Measurements from ENCODE around the gene ZCCHC18. TPM values are rescaled to one million over a fixed set of nuclear protein-coding genes. Genes with fewer than 3 reads are reported as not detected.

The ZCCHC18 gene
- total and polyA plus RNA-seq, 2 experiments from 2014 or later, result 0.58 TPM; not detected in 1

DNA sequence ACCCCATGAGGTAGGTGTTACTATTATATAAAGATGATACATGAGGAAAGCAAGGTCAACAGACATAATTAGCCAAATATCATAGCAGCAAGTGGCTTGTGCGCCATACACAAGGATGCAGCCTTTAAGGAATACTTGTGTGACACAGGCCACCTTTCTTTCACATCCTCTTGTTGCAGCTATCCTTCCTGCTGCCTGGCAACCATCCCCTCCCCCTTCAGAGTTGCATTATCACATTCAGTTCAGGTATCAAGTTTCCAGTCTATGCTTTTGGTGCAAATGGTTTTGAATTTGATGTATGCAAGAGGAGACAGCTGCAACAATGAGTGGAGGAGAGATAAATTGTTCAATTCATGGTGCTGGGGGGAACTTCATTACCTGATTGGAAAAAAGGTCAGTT lies 6.4 kb downstream of the ZCCHC18 start:
- no peaks in the 10 kb centered on the region for H3K9me2 ChIP-seq (ENCODE audit: insufficient read depth)
- no peak overlapping the region for H3K27ac ChIP-seq
- DNase-seq, result no peak
- H3K9ac ChIP-seq, result no peak overlapping the region
- no peaks in the 10 kb centered on the region for H3K27me3 ChIP-seq (replicated peaks; ENCODE audit: insufficient read depth)
- H3K79me2 ChIP-seq (ENCODE audit: insufficient read depth), result no peaks in the 10 kb centered on the region
- no peaks in the 10 kb centered on the region for H4K20me1 ChIP-seq (ENCODE audit: insufficient read depth)
- H3F3A ChIP-seq (ENCODE audit: insufficient read depth), result no peaks in the 10 kb centered on the region
- no peaks in the 10 kb centered on the region for H3K36me3 ChIP-seq (ENCODE audit: low read depth)
- in situ Hi-C loops (cut with MboI), result loop anchor here (25.0 kb wide), 1 partner anchor 281 kb away; the partner anchor contains the start of gene RAB9B
- TF ChIP-seq EZH2phosphoT487 (IDR thresholded peaks at IDR 0.05; ENCODE audit: insufficient read depth, low read depth), result no peak
- no peak for TF ChIP-seq EZH2 (IDR thresholded peaks at IDR 0.05; ENCODE audit: insufficient read depth, poor library complexity, severe bottlenecking)
- no peaks in the 10 kb centered on the region for H3K9me3 ChIP-seq (ENCODE audit: low read depth)
- H3K4me3 ChIP-seq, result no peak overlapping the region
- WGBS, 2 experiments (ENCODE audit: low coverage in 1 of 2, low lambda C conversion rate in 2 of 2, missing lambda C conversion rate in 2 of 2), result 100% methylated on average over 1 of the region's 1 CpG
- H3K4me2 ChIP-seq (ENCODE audit: unreplicated experiment), result no peak overlapping the region
- H3K4me1 ChIP-seq (ENCODE audit: insufficient read depth), result no peaks in the 10 kb centered on the region
- no peak overlapping the region for H2AFZ ChIP-seq

- no peak for DNase-seq
- no peaks in the 10 kb centered on the region for H3F3A ChIP-seq (ENCODE audit: insufficient read depth)
- no peak overlapping the region for H3K4me3 ChIP-seq
- in situ Hi-C loops (cut with MboI), result loop anchor here (25.0 kb wide), 1 partner anchor 286 kb away; the partner anchor contains the start of gene RAB9B
- H4K20me1 ChIP-seq (ENCODE audit: insufficient read depth), result no peaks in the 10 kb centered on the region
- no peak overlapping the region for H3K4me2 ChIP-seq (ENCODE audit: unreplicated experiment)
- no peak overlapping the region for H2AFZ ChIP-seq
- no peaks in the 10 kb centered on the region for H3K9me3 ChIP-seq (ENCODE audit: low read depth)
- H3K9me2 ChIP-seq (ENCODE audit: insufficient read depth), result no peaks in the 10 kb centered on the region
- H3K4me1 ChIP-seq (ENCODE audit: insufficient read depth), result no peaks in the 10 kb centered on the region
- H3K36me3 ChIP-seq (ENCODE audit: low read depth), result no peaks in the 10 kb centered on the region
- no peaks in the 10 kb centered on the region for H3K27me3 ChIP-seq (replicated peaks; ENCODE audit: insufficient read depth)
- no peaks in the 10 kb centered on the region for H3K79me2 ChIP-seq (ENCODE audit: insufficient read depth)
- H3K9ac ChIP-seq, result no peak overlapping the region
- 94 to 98% methylated on average over 5 of the region's 5 CpGs for WGBS, 2 experiments (ENCODE audit: low coverage in 1 of 2, low lambda C conversion rate in 2 of 2, missing lambda C conversion rate in 2 of 2)
- TF ChIP-seq EZH2phosphoT487 (IDR thresholded peaks at IDR 0.05; ENCODE audit: insufficient read depth, low read depth) (no peak), EZH2 (IDR thresholded peaks at IDR 0.05; ENCODE audit: insufficient read depth, poor library complexity, severe bottlenecking) (no peak)
- no peak overlapping the region for H3K27ac ChIP-seq
These were observed 10.5 kb downstream of the ZCCHC18 start for GRCh38 chrX:104122829-104123228.

- in situ Hi-C loops (cut with MboI), result no loop called here
- Histone ChIP-seq H3K27me3 (replicated peaks; ENCODE audit: insufficient read depth) (no peaks in the 10 kb centered on the region), H3K4me3 (no peak overlapping the region), H3K36me3 (ENCODE audit: low read depth) (no peaks in the 10 kb centered on the region), H3K9ac (no peak overlapping the region), H3K4me1 (ENCODE audit: insufficient read depth) (no peaks in the 10 kb centered on the region), H3K9me2 (ENCODE audit: insufficient read depth) (no peaks in the 10 kb centered on the region), H3K27ac (no peak overlapping the region), H3K4me2 (ENCODE audit: unreplicated experiment) (no peak overlapping the region), H3K9me3 (ENCODE audit: low read depth) (no peaks in the 10 kb centered on the region), H3K79me2 (ENCODE audit: insufficient read depth) (no peaks in the 10 kb centered on the region), H4K20me1 (ENCODE audit: insufficient read depth) (no peaks in the 10 kb centered on the region), H3F3A (ENCODE audit: insufficient read depth) (no peaks in the 10 kb centered on the region), H2AFZ (no peak overlapping the region)
- DNase-seq, result no peak
- WGBS, 2 experiments (ENCODE audit: low coverage in 1 of 2, low lambda C conversion rate in 2 of 2, missing lambda C conversion rate in 2 of 2), result 12 to 21% methylated on average over 2 of the region's 2 CpGs
- TF ChIP-seq EZH2phosphoT487 (IDR thresholded peaks at IDR 0.05; ENCODE audit: insufficient read depth, low read depth), result no peak
- no peak for TF ChIP-seq EZH2 (IDR thresholded peaks at IDR 0.05; ENCODE audit: insufficient read depth, poor library complexity, severe bottlenecking)
These were observed 14.5 kb downstream of the ZCCHC18 start for GRCh38 chrX:104126856-104127255.

DNA sequence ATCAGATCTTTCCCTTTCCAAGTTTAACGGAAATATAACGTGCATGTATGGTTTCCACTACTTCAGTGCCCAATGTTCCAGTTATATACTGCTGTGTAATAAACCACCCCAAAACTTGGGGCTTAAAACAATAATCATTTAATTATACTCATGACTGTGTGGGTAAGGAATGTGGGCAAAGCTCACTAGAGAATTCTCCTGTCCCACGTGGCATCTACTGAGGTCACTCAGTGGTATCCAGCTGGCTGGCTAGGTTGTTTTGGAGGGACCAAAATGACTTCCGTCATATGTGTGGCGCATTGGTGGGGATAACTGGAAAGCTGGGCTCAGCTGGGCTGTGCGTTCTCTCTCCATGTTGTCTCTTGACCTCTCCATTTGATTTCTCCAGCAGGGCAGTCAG lies 18.5 kb downstream of the ZCCHC18 start:
- in situ Hi-C loops (cut with MboI), result no loop called here
- Histone ChIP-seq H3F3A (ENCODE audit: insufficient read depth) (no peaks in the 10 kb centered on the region), H2AFZ (no peak overlapping the region), H3K9me2 (ENCODE audit: insufficient read depth) (no peaks in the 10 kb centered on the region), H3K4me2 (ENCODE audit: unreplicated experiment) (no peak overlapping the region), H3K79me2 (ENCODE audit: insufficient read depth) (peaks cover 14% of the 10 kb centered on the region; the same call in 1 of the 2 replicates), H4K20me1 (ENCODE audit: insufficient read depth) (no peaks in the 10 kb centered on the region), H3K9ac (no peak overlapping the region), H3K27me3 (replicated peaks; ENCODE audit: insufficient read depth) (no peaks in the 10 kb centered on the region), H3K4me3 (no peak overlapping the region), H3K27ac (no peak overlapping the region), H3K36me3 (ENCODE audit: low read depth) (no peaks in the 10 kb centered on the region), H3K4me1 (ENCODE audit: insufficient read depth) (no peaks in the 10 kb centered on the region), H3K9me3 (ENCODE audit: low read depth) (no peaks in the 10 kb centered on the region)
- DNase-seq, result peak; percentile 2
- TF ChIP-seq EZH2 (IDR thresholded peaks at IDR 0.05; ENCODE audit: insufficient read depth, poor library complexity, severe bottlenecking) (no peak), EZH2phosphoT487 (IDR thresholded peaks at IDR 0.05; ENCODE audit: insufficient read depth, low read depth) (no peak)
- 90 to 96% methylated on average over 6 of the region's 6 CpGs for WGBS, 2 experiments (ENCODE audit: low coverage in 1 of 2, low lambda C conversion rate in 2 of 2, missing lambda C conversion rate in 2 of 2)

All from GM23248 (cell line).